Adrenal gland (tissue), 12 donors: Measurements from ENCODE around the gene DENND6B. TPM values are rescaled to one million over a fixed set of nuclear protein-coding genes. Genes with fewer than 3 reads are reported as not detected.

Experiments used
- DNase-seq, 7 donors: peaks; one replicate each; pipeline ENCODE4 v3.0.0-alpha.2; 2019 to 2020
- H3K27ac ChIP-seq, 5 donors: fragments of 200-600 bp; sonication (generic) in 4 of 5; 1 replicate in 3 of 5; 2 replicates in 2 of 5; pipeline versions ENCODE4 v1.5.1 to v1.8.0; 2016 to 2020; ENCODE audit warnings: mild to moderate bottlenecking in 1 of 5
- H3K27me3 ChIP-seq: fragments of 200-600 bp; 2 replicates; pipeline ENCODE4 v1.8.0; 2021
- H3K36me3 ChIP-seq, 2 donors: fragments of 200-600 bp; replicated peaks in 1 of 2; 1 replicate in 1 of 2; 2 replicates in 1 of 2; pipeline versions ENCODE4 v1.5.1 to v1.8.0; 2018 to 2022
- H3K4me1 ChIP-seq, 2 donors: fragments of 200-600 bp; replicated peaks in 1 of 2; 1 replicate in 1 of 2; 2 replicates in 1 of 2; pipeline versions ENCODE4 v1.5.1 to v1.8.0; 2018 to 2021
- H3K4me3 ChIP-seq, 4 donors: fragments of 200-600 bp; sonication (generic) in 3 of 4; one replicate each; pipeline ENCODE4 v1.5.1; 2016 to 2018
- H3K9me3 ChIP-seq, 3 donors: fragments of 200-600 bp; sonication (generic) in 1 of 3; replicated peaks in 1 of 3; 1 replicate in 2 of 3; 2 replicates in 1 of 3; pipeline versions ENCODE4 v1.5.1 to v1.8.0; 2016 to 2021
- POLR2A ChIP-seq, 2 donors: fragments of 450-650 bp; IDR thresholded peaks; one replicate each; pipeline ENCODE4 v1.6.1; 2017; ENCODE audit warnings: antibody characterized with exemption in 2 of 2, mild to moderate bottlenecking in 2 of 2, moderate library complexity in 1 of 2
- WGBS, 4 donors: extraction: QIAGEN DNeasy Blood & Tissue Kit in 2 of 4; methylation state at CpG; one replicate each; pipeline versions ENCODE4 v1.1.5 to v1.1.7; 2013 to 2017; 5-methylcytosine and 5-hydroxymethylcytosine counted together
- intact Hi-C, 2 donors: fragments of 100-400 bp; cut with DNase I; formaldehyde crosslinking; loops; one replicate each; pipeline versions ENCODE4 v1.14.1 to v1.15.0; 2022 to 2023
- polyA plus RNA-seq, 3 donors: library from polyadenylated mRNA; stranded (reverse); fragments of 200-250 nt in 2 of 3; fragments of 350-450 nt in 1 of 3; fragmentation: Illumina TruSeq in 1 of 3; extraction: RNeasy Lipid Tissue Mini Kit (QIAGEN cat#74804) in 1 of 3; gene quantifications; one replicate each; pipeline ENCODE4 v1.2.3, GENCODE V29; 2013 to 2014
- total RNA-seq, 9 donors: library from RNA; depleted of rRNA in 4 of 9; stranded (reverse); fragments of >200 nt in 4 of 9; fragments of 120-200 nt in 1 of 9; fragmentation: NEBNext Ultra II Directional in 1 of 9; extraction: Animal tissue kit (Norgen Biotek cat#: 25700) in 1 of 9; gene quantifications; one replicate each; pipeline versions ENCODE4 v1.1.0 to v1.2.4, GENCODE V29; 2013 to 2023
- TF ChIP-seq, protein P1 (sequence below), 6 experiments: fragments of 450-650 bp in 4 of 6; fragments of 200-600 bp in 2 of 6; sonication (generic) in 1 of 6; IDR thresholded peaks; 1 replicate in 5 of 6; 2 replicates in 1 of 6; pipeline versions ENCODE4 v1.5.1 to v1.8.0; 2016 to 2021; ENCODE audit warnings: antibody characterized with exemption in 6 of 6, mild to moderate bottlenecking in 2 of 6, moderate library complexity in 1 of 6
- donor health status: healthy with polysubstance abuse.
- donor health status: Bipolar disorder and iron deficiency.
- donor health status: DM: yes; HTN: yes; CAD: no.
- donor health status: DM: no; HTN: no; CAD: no.
- donor health status: DM: no; HTN: no; CAD: no.
- donor health status: DM: yes; HTN: yes; CAD: no.

The DENND6B gene
- total and polyA plus RNA-seq, 12 donors: 1.8 to 32.7 (median 8.9) TPM

DNA sequence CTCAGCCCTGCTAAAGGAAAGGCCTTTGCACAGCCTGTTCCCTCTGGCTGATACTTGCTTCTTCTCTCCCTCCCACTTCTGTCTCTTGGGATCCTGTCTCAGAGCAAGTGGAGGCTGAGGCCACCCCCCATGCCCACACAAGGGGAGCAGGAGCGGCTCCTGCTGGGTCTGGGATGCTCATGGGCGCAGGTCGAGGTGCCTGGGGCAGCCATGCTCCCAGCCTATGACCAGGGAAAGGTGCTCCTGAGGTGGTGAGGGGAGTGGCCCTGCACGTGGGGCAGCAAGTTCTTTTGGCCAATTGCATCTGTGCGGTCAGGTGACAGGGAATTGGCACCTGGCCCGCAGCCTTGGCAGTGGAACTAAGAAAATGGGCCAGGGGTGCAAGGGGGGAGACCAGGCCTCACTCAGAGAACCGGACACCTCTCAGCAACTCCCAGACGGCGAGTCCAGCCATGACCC is 58.1 kb downstream of the DENND6B start:
- no peaks in the 10 kb centered on the region for H3K27me3 ChIP-seq
- no peak for TF ChIP-seq POLR2A (IDR thresholded peaks at IDR 0.05)
- TF ChIP-seq, protein P1, sequence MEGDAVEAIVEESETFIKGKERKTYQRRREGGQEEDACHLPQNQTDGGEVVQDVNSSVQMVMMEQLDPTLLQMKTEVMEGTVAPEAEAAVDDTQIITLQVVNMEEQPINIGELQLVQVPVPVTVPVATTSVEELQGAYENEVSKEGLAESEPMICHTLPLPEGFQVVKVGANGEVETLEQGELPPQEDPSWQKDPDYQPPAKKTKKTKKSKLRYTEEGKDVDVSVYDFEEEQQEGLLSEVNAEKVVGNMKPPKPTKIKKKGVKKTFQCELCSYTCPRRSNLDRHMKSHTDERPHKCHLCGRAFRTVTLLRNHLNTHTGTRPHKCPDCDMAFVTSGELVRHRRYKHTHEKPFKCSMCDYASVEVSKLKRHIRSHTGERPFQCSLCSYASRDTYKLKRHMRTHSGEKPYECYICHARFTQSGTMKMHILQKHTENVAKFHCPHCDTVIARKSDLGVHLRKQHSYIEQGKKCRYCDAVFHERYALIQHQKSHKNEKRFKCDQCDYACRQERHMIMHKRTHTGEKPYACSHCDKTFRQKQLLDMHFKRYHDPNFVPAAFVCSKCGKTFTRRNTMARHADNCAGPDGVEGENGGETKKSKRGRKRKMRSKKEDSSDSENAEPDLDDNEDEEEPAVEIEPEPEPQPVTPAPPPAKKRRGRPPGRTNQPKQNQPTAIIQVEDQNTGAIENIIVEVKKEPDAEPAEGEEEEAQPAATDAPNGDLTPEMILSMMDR (IDR thresholded peaks at IDR 0.05): no peak
- intact Hi-C loops: no loop called here
- no peaks in the 10 kb centered on the region for H3K36me3 ChIP-seq
- H3K4me1 ChIP-seq: peaks cover 31 to 41% of the 10 kb centered on the region in 2 donors
- peak in 1 of 7 donors; percentile 46 for DNase-seq
- peak overlapping the region in 1 of 5 donors; percentile 20 for H3K27ac ChIP-seq
- H3K9me3 ChIP-seq: no peaks in the 10 kb centered on the region
- H3K4me3 ChIP-seq: no peak overlapping the region
- WGBS, 4 donors: 40 to 56% (median 44%) methylated on average over 4 to 9 of the region's 9 CpGs

DNA sequence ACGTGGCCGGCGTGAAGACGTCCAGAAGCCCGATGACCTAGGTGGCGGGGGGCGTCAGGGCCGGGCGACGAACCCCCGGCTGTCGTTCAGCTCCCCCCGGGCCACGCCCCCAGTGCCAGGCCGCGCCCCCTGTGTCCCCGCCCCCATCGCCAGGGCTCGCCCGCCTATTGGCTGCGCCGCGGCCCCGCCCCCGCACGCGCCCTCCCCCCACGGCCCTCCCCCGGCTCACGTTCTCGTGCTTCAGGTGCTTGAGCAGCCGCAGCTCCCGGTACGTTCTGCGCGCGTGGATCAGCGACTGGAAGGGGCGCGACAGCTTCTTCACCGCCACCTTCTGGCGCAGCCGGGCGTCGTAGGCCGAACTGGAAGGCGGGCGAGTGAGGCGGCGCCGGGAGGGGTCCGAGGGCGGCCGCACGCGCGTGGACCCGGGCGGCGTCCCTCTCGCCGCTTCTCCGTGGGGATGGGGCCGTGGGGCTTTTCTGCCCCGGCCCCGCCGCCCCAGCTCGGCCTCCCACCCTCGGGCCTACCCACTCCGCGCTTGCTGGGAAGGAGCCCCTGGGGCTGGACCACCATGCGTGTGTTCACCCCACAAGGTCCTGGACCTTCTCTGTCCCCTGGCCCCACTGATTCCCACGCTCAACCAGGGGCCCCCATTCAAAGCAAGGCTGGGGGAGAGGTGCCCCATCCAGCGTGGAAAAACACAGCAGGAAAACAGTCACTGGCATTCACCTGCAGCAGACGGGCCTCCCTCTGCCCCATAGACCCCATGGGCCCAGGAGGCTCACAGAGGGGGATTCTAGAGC is 59.0 kb downstream of the DENND6B start:
- TF ChIP-seq POLR2A (IDR thresholded peaks at IDR 0.05): no peak
- TF ChIP-seq, protein P1 (IDR thresholded peaks at IDR 0.05): peak in 2 of 6 experiments; percentile 4 to 29
- Histone ChIP-seq H3K4me3 (peak overlapping the region in 1 of 4 donors; percentile 39), H3K36me3 (no peaks in the 10 kb centered on the region), H3K4me1 (peaks cover 31 to 39% of the 10 kb centered on the region in 2 donors), H3K9me3 (no peaks in the 10 kb centered on the region), H3K27me3 (no peaks in the 10 kb centered on the region), H3K27ac (peak overlapping the region in 1 of 5 donors; percentile 20)
- intact Hi-C loops: no loop called here
- peak; percentile 62 to 84 (median 69) for DNase-seq
- 4 to 10% (median 5%) methylated on average over 4 to 75 of the region's 75 CpGs for WGBS, 4 donors

DNA sequence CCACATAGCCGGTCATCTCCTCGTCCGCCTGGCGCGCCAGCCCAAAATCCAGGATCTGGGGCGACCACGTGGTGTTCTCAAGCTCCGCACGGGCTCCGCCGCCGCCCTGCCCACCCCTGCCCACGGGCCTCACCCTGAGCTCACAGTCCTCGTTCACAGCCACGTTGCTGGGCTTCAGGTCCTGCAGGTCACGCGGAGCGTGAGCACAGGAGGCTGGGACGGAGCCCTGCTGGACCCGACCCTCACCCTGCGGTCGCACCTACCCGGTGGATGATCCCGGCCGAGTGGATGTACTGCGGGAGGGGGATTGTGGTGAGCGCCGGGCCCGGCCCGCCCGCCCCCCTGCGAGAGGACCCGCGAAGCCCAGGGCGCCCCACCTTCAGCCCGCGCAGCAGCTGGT is 59.8 kb downstream of the DENND6B start:
- 54 to 74% (median 63%) methylated on average over 14 to 37 of the region's 37 CpGs for WGBS, 4 donors
- Histone ChIP-seq H3K4me1 (peaks cover 31 to 38% of the 10 kb centered on the region in 2 donors), H3K36me3 (no peaks in the 10 kb centered on the region), H3K27ac (no peak overlapping the region), H3K9me3 (no peaks in the 10 kb centered on the region), H3K27me3 (no peaks in the 10 kb centered on the region), H3K4me3 (peak overlapping the region in 1 of 4 donors; percentile 39)
- TF ChIP-seq, protein P1 (IDR thresholded peaks at IDR 0.05): no peak
- TF ChIP-seq POLR2A (IDR thresholded peaks at IDR 0.05): no peak
- DNase-seq: no peak
- intact Hi-C loops: no loop called here

DNA sequence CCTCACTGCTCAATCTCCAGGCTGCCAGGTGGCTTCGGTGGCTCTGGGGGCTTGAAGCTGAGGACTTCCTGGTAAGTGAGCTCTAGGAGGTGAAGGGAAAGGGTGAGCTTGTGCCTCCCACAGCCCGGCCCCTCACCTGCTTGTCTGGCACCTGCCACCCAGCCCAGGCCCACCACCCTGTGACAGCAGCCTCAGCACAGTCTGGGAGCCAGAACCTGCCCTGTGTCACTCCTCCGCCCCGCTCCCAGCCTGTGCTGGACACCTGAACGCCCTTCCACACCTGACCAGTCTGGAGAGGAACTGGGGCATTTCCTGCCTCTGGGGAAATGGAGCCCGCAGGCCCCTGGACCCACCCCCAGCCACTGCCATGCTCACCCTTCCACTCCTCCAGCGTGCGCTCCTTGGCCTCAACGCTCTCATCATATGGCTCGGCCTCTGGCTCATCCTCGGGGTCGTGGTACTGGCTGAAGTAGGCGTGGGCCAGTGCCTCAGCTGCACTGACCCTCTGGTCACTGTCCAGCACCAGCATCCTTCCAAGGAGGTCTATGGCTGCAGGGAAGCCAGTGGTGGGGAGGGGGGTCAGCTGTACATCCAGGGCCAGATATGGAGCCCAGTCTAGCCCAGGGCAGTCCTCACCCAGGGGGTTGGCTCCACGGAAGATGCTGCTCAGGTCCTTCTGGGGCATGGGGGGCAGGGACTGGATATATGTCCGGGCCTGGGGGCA is 61.7 kb downstream of the DENND6B start:
- intact Hi-C loops: no loop called here
- H3K4me3 ChIP-seq: no peak overlapping the region

More for the DNA sequence above, 61.7 kb downstream of the DENND6B start:
- Histone ChIP-seq H3K27me3 (no peaks in the 10 kb centered on the region), H3K4me1 (peaks cover 15 to 21% of the 10 kb centered on the region in 2 donors), H3K36me3 (no peaks in the 10 kb centered on the region), H3K9me3 (no peaks in the 10 kb centered on the region), H3K27ac (no peak overlapping the region)
- 80 to 87% (median 84%) methylated on average over 5 to 15 of the region's 15 CpGs for WGBS, 4 donors
- DNase-seq: no peak
- TF ChIP-seq POLR2A (IDR thresholded peaks at IDR 0.05): no peak
- TF ChIP-seq, protein P1 (IDR thresholded peaks at IDR 0.05): no peak
